ENCODE data around the gene PTPN4.

GRCh38 chr2:119814216-119814615 lies 54.5 kb downstream of the PTPN4 start:
- TF ChIP-seq CTCF (IDR thresholded peaks at IDR 0.05; ENCODE audit: insufficient read depth, low read length): no peak
- no peak for TF ChIP-seq POLR2AphosphoS5 (IDR thresholded peaks at IDR 0.05; ENCODE audit: low read depth)
- no peak for TF ChIP-seq REST (IDR thresholded peaks at IDR 0.05; ENCODE audit: insufficient replicate concordance, low read depth)
- TF ChIP-seq GABPA (IDR thresholded peaks at IDR 0.05; ENCODE audit: low read depth): no peak
